GM19328 (cell line): ENCODE results near the gene KRTAP4-4.

ENCODE experiments used
- ATAC-seq: cut with Tn5 transposase; IDR thresholded peaks from one replicate; pipeline ENCODE4 v1.9.1; 2021; ENCODE audit warnings: mild to moderate bottlenecking, moderate library complexity; ENCODE audit not compliant: unreplicated experiment

Gene KRTAP4-4

GRCh38 chr17:41116297-41116696, 44.3 kb downstream of the KRTAP4-4 start:
- no peak for ATAC-seq

GRCh38 chr17:41111151-41111885, 49.2 kb downstream of the KRTAP4-4 start:
- ATAC-seq, result no peak
